Ovary (tissue), 3 donors: Measurements from ENCODE around the gene IFIT1.

Source experiments
- EP300 ChIP-seq: sonication (generic); formaldehyde crosslinking; IDR thresholded peaks from one replicate; pipeline ENCODE4 v1.6.1; 2017; ENCODE audit warnings: antibody characterized with exemption
- POLR2A ChIP-seq: fragments of 450-650 bp; IDR thresholded peaks from one replicate; pipeline ENCODE4 v1.6.1; 2017; ENCODE audit warnings: antibody characterized with exemption, mild to moderate bottlenecking, moderate library complexity
- TF ChIP-seq, protein P1 (sequence below), 3 donors: fragments of 450-650 bp in 2 of 3; fragments of 200-600 bp in 1 of 3; IDR thresholded peaks; one replicate each; pipeline versions ENCODE4 v1.5.1 to v1.8.0; 2016 to 2022; ENCODE audit warnings: antibody characterized with exemption in 3 of 3, mild to moderate bottlenecking in 1 of 3
- donor health status: DM: no; HTN: no; CAD: no.

DNA sequence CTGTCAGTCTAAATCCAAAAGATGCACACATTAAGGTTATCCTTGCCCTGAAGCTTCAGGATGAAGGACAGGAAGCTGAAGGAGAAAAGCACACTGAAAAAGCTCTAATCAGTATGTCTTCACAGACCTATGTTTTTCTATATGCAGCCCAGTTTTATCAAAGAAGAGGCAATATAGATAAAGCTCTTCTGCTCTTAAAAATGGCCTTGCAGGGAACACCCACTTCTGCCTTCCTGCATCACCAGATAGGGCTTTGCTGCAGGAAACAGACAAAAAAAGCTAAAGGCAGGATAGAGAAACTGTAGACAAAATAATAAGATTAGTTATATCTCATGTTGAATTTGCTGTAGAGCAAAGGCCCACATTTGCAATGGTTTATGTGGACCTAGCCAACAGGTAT is 29.5 kb upstream of the IFIT1 start:
- TF ChIP-seq, protein P1, sequence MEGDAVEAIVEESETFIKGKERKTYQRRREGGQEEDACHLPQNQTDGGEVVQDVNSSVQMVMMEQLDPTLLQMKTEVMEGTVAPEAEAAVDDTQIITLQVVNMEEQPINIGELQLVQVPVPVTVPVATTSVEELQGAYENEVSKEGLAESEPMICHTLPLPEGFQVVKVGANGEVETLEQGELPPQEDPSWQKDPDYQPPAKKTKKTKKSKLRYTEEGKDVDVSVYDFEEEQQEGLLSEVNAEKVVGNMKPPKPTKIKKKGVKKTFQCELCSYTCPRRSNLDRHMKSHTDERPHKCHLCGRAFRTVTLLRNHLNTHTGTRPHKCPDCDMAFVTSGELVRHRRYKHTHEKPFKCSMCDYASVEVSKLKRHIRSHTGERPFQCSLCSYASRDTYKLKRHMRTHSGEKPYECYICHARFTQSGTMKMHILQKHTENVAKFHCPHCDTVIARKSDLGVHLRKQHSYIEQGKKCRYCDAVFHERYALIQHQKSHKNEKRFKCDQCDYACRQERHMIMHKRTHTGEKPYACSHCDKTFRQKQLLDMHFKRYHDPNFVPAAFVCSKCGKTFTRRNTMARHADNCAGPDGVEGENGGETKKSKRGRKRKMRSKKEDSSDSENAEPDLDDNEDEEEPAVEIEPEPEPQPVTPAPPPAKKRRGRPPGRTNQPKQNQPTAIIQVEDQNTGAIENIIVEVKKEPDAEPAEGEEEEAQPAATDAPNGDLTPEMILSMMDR (IDR thresholded peaks at IDR 0.05), result no peak
- TF ChIP-seq POLR2A (no peak), EP300 (no peak)
